IPS-20b (cell line): ENCODE data around the gene RCAN1.

Source experiments
- H3K27ac ChIP-seq: one replicate; pipeline ENCODE4 v1.5.1; 2013; ENCODE audit warnings: low read length
- H3K27me3 ChIP-seq: 2 replicates; pipeline ENCODE4 v1.6.1; 2013; ENCODE audit warnings: mild to moderate bottlenecking, low read length, inconsistent platforms; ENCODE audit not compliant: insufficient read depth
- H3K36me3 ChIP-seq: 2 replicates; pipeline ENCODE4 v1.6.1; 2013; ENCODE audit warnings: low read depth, mild to moderate bottlenecking, inconsistent platforms, low read length, moderate library complexity; ENCODE audit not compliant: insufficient read depth
- H3K4me1 ChIP-seq: 2 replicates; pipeline ENCODE4 v1.6.1; 2013; ENCODE audit warnings: mild to moderate bottlenecking, control low read depth, inconsistent platforms, low read length, moderate library complexity; ENCODE audit not compliant: insufficient read depth
- H3K4me3 ChIP-seq: 2 replicates; pipeline ENCODE4 v1.5.1; 2013; ENCODE audit warnings: mild to moderate bottlenecking, low read length, inconsistent platforms
- H3K9ac ChIP-seq: 2 replicates; pipeline ENCODE4 v1.6.1; 2013; ENCODE audit warnings: low read depth, mild to moderate bottlenecking, inconsistent platforms, low read length, moderate library complexity
- H3K9me3 ChIP-seq: 2 replicates; pipeline ENCODE4 v1.6.1; 2013; ENCODE audit warnings: mild to moderate bottlenecking, low read depth, low read length, inconsistent platforms; ENCODE audit not compliant: insufficient read depth

Gene RCAN1

DNA sequence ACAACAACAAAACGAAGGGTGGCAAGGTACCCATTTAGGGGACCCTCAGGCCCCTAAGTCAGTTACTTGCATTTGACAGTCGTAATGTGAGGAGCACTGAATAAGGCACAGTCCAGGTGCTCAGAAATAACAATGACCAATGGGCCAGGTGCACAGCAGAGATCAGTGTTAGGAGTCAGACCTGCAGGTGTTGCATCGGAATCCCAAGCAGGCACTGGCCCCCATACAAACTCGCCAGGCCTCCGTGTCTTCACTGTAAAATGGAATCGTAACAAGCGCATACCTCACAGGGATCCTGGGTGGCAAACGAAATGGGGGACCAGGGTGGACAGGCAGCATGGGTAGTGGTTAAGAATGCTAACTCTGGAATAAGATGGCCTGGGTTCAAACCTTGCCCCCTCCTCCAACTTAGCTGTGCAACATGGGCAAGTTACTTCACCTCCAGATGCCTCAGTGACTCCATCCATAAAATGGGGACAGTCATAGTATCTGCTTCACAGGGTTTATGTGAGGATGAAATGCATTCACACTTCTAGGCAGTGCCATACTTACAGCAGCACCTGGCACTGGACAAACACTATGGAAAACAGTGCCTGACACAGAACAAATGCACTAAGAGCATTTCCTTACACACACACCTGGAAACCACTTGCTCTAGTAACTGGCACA is 20.2 kb downstream of the RCAN1 start:
- Histone ChIP-seq H3K4me1 (peaks cover 1% of the 10 kb centered on the region; the same call in 1 of the 2 replicates), H3K4me3 (no peak overlapping the region), H3K36me3 (no peaks in the 10 kb centered on the region), H3K9ac (no peak overlapping the region), H3K27me3 (no peaks in the 10 kb centered on the region), H3K9me3 (no peaks in the 10 kb centered on the region), H3K27ac (no peak overlapping the region)

GRCh38 chr21:34593954-34594531 is 20.9 kb downstream of the RCAN1 start:
- no peak overlapping the region for H3K27ac ChIP-seq
- no peak overlapping the region for H3K4me3 ChIP-seq
- H3K9me3 ChIP-seq, result no peaks in the 10 kb centered on the region
- H3K36me3 ChIP-seq, result no peaks in the 10 kb centered on the region
- H3K4me1 ChIP-seq, result no peaks in the 10 kb centered on the region
- H3K27me3 ChIP-seq, result no peaks in the 10 kb centered on the region
- no peak overlapping the region for H3K9ac ChIP-seq

DNA sequence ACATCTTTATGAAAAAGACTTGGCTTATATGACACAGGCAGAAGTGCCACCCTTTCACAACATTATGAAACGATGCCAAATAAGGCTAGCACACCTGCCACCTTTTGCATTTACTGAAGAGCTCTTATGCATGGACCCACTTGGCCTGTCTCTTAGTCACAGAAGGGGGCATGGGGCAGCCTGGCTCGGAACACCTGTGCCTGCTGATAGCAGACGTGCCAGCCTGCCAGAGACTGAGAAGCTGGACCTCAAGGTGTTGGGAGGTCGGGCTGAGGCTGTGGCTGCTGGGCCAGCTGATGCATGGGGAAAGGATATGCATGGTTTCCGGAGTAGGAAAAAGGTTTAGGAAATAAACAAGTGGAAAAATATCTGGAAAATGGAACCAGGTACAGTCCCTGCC is 21.5 kb downstream of the RCAN1 start:
- Histone ChIP-seq H3K27ac (no peak overlapping the region), H3K9ac (no peak overlapping the region), H3K27me3 (no peaks in the 10 kb centered on the region), H3K36me3 (no peaks in the 10 kb centered on the region), H3K4me1 (no peaks in the 10 kb centered on the region), H3K9me3 (no peaks in the 10 kb centered on the region), H3K4me3 (no peak overlapping the region)

DNA sequence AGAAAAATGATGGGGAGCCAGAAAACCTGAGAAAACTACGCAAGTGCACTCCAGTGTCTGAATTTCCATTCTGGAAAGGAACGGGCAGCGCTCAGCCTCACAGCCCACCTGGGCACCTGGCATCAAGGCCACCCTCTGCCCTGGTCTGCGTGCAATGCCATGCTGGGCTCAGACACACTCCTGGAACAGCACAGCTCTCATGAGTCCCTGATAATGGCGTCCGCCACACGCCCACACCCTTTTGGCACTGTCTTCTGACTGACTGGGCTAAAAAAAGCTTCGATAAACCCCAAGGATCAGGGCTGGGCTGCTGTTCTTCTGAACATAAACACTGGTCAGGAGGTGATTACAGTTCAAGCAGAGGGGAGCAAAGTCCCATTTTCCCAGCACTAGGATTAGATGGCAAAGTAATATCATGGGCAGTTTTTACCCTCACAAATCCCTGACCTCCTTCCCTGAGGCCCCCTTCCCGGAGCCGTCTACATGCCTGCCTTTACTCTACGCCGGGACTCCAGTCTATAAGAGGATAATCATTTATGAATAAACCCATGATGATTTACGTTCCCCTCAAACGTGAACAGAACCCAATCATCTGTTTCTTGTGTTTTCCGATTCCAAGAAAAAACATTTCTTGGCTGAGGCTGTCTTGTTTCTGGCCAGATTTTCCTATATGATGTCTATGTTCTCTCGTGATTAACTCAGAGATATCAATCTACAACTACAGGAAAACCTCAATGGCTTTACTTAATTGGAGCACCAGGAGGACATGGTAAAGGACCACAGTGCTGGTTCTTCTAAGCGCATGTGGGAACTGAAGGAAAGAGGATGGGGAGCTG is 22.6 kb downstream of the RCAN1 start:
- H3K27ac ChIP-seq, result no peak overlapping the region
- H3K4me3 ChIP-seq, result no peak overlapping the region
- H3K4me1 ChIP-seq, result no peaks in the 10 kb centered on the region
- H3K27me3 ChIP-seq, result no peaks in the 10 kb centered on the region
- no peak overlapping the region for H3K9ac ChIP-seq
- no peaks in the 10 kb centered on the region for H3K9me3 ChIP-seq
- no peaks in the 10 kb centered on the region for H3K36me3 ChIP-seq

DNA sequence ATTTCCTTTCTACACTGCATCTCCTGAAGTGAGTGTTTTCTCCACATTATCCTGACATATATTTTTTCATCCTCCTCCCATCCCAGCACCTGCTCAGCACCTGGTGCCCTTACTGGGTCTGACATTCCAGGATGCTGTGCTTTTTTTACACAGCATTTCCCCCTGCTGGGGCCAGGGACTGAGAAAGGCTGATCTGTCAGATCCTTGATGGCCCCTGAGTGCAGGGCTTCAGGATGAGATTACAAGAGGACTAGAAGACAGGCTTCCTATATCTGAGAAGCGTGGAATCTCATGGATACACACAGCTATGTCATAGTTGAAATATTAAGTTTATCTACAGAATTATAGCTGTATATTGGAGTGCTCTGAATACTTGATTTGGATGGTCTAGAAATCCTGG is 24.4 kb downstream of the RCAN1 start:
- no peak overlapping the region for H3K9ac ChIP-seq
- no peaks in the 10 kb centered on the region for H3K27me3 ChIP-seq
- no peak overlapping the region for H3K27ac ChIP-seq
- H3K4me1 ChIP-seq, result no peaks in the 10 kb centered on the region
- H3K9me3 ChIP-seq, result no peaks in the 10 kb centered on the region
- H3K4me3 ChIP-seq, result no peak overlapping the region
- no peaks in the 10 kb centered on the region for H3K36me3 ChIP-seq

- no peak overlapping the region for H3K4me3 ChIP-seq
- H3K27me3 ChIP-seq, result no peaks in the 10 kb centered on the region
- no peak overlapping the region for H3K9ac ChIP-seq
- H3K36me3 ChIP-seq, result no peaks in the 10 kb centered on the region
- no peaks in the 10 kb centered on the region for H3K4me1 ChIP-seq
- H3K27ac ChIP-seq, result no peak overlapping the region
- H3K9me3 ChIP-seq, result no peaks in the 10 kb centered on the region
Measured at GRCh38 chr21:34589511-34590282, 25.2 kb downstream of the RCAN1 start.

GRCh38 chr21:34583926-34584563 is 30.9 kb downstream of the RCAN1 start:
- Histone ChIP-seq H3K36me3 (no peaks in the 10 kb centered on the region), H3K4me1 (no peaks in the 10 kb centered on the region), H3K27me3 (no peaks in the 10 kb centered on the region), H3K9me3 (no peaks in the 10 kb centered on the region), H3K4me3 (no peak overlapping the region), H3K9ac (no peak overlapping the region), H3K27ac (no peak overlapping the region)

DNA sequence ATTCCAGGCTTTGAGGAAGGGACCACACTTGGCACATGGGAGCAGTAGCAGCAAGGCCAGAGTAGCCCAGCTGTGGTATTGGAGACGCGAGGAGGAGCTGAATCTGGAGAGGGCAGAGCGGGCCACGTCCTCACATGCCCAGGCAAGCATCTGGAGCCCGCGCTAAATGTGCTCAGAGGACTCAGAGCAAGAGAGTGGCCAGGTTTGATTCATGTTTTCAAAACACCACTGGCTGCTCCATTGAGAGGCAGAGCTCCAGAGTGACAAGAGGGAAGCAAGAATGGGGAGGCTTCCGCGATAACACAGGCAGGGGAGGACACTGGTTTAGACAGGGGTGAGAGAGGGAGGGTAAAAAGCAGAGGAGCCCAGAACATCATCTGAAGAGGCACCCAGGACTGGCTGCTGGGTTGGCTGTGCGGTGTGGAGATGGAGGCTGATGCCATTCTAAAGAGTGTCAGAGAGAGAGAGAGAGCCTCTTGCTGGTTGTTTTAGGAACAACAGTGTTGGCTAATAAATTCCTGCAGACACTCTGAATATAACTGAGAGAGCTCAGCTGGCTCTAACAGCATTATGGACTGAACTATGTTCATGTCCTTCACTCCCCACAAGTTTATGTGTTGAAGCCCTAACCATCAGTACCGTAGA is 32.3 kb downstream of the RCAN1 start:
- Histone ChIP-seq H3K4me1 (no peaks in the 10 kb centered on the region), H3K9me3 (no peaks in the 10 kb centered on the region), H3K4me3 (no peak overlapping the region), H3K9ac (no peak overlapping the region), H3K27ac (no peak overlapping the region), H3K36me3 (no peaks in the 10 kb centered on the region), H3K27me3 (no peaks in the 10 kb centered on the region)

- Histone ChIP-seq H3K4me1 (no peaks in the 10 kb centered on the region), H3K36me3 (no peaks in the 10 kb centered on the region), H3K4me3 (no peak overlapping the region), H3K27me3 (no peaks in the 10 kb centered on the region), H3K9ac (no peak overlapping the region), H3K27ac (no peak overlapping the region), H3K9me3 (no peaks in the 10 kb centered on the region)
Measured at GRCh38 chr21:34580181-34580700, 34.7 kb downstream of the RCAN1 start.

GRCh38 chr21:34579411-34579810 is 35.5 kb downstream of the RCAN1 start:
- no peaks in the 10 kb centered on the region for H3K4me1 ChIP-seq
- no peaks in the 10 kb centered on the region for H3K36me3 ChIP-seq
- no peaks in the 10 kb centered on the region for H3K27me3 ChIP-seq
- H3K9ac ChIP-seq, result no peak overlapping the region
- H3K27ac ChIP-seq, result no peak overlapping the region
- H3K9me3 ChIP-seq, result no peaks in the 10 kb centered on the region
- no peak overlapping the region for H3K4me3 ChIP-seq
